Esophagus squamous epithelium (tissue), 5 donors: ENCODE measurements around the gene CCNYL1. TPM values are rescaled to one million over a fixed set of nuclear protein-coding genes. Genes with fewer than 3 reads are reported as not detected.

Experiments
- DNase-seq: peaks from one replicate; lab custom pipeline; 2025; lab: John Stamatoyannopoulos, UW
- H3K27ac ChIP-seq, 4 donors: fragments of 200-600 bp; sonication (generic); one replicate each; pipeline ENCODE4 v1.5.1; 2016 to 2019; ENCODE audit warnings: mild to moderate bottlenecking in 1 of 4
- H3K27me3 ChIP-seq, 4 donors: fragments of 200-600 bp; sonication (generic); 1 replicate in 3 of 4; 2 replicates in 1 of 4; pipeline versions ENCODE4 v1.5.1 to v1.6.0; 2017 to 2021; ENCODE audit warnings: antibody characterized with exemption in 1 of 4
- H3K36me3 ChIP-seq, 3 donors: fragments of 200-600 bp; sonication (generic); one replicate each; pipeline ENCODE4 v1.5.1; 2016 to 2019
- H3K4me1 ChIP-seq, 3 donors: fragments of 200-600 bp; sonication (generic); one replicate each; pipeline ENCODE4 v1.5.1; 2017 to 2019
- H3K4me3 ChIP-seq, 4 donors: fragments of 200-600 bp; sonication (generic); 1 replicate in 3 of 4; 2 replicates in 1 of 4; pipeline ENCODE4 v1.5.1; 2016 to 2019; ENCODE audit warnings: mild to moderate bottlenecking in 2 of 4, moderate library complexity in 1 of 4
- H3K9me3 ChIP-seq, 3 donors: fragments of 200-600 bp; sonication (generic); one replicate each; pipeline ENCODE4 v1.5.1; 2016 to 2019
- CTCF ChIP-seq, 6 experiments: fragments of 450-650 bp in 4 of 6; fragments of 200-600 bp in 2 of 6; sonication (generic) in 2 of 6; IDR thresholded peaks; one replicate each; pipeline ENCODE4 v1.5.1; 2016 to 2019; ENCODE audit warnings: antibody characterized with exemption in 6 of 6, mild to moderate bottlenecking in 4 of 6, moderate library complexity in 4 of 6
- POLR2A ChIP-seq, 4 donors: fragments of 450-650 bp; IDR thresholded peaks; one replicate each; pipeline ENCODE4 v1.6.1; 2017; ENCODE audit warnings: antibody characterized with exemption in 4 of 4, mild to moderate bottlenecking in 4 of 4, moderate library complexity in 3 of 4
- WGBS, 2 donors: methylation state at CpG; one replicate each; pipeline ENCODE4 v1.1.5; 2018; 5-methylcytosine and 5-hydroxymethylcytosine counted together
- intact Hi-C: fragments of 100-400 bp; cut with DNase I; formaldehyde crosslinking; loops from one replicate; pipeline ENCODE4 v1.15.0; 2022
- total RNA-seq, 4 donors: library from RNA; depleted of rRNA; stranded (reverse); fragments of >200 nt; gene quantifications; one replicate each; pipeline ENCODE4 v1.1.0, GENCODE V29; 2016
- donor health status: DM: yes; HTN: yes; CAD: no.

Gene CCNYL1
- total RNA-seq, 4 donors from 2014 or later = 12.6 to 24.8 (median 15.4) TPM

GRCh38 chr2:207725873-207726578 lies 14.6 kb downstream of the CCNYL1 start:
- no peak for DNase-seq
- Histone ChIP-seq H3K4me1 (peaks cover 0 to 28% (median 11%) of the 10 kb centered on the region in 3 donors), H3K4me3 (no peak overlapping the region), H3K9me3 (no peaks in the 10 kb centered on the region), H3K27ac (no peak overlapping the region), H3K36me3 (peaks cover 0 to 21% (median 0%) of the 10 kb centered on the region in 3 donors), H3K27me3 (no peaks in the 10 kb centered on the region)
- intact Hi-C loops = no loop called here
- no peak for TF ChIP-seq CTCF (IDR thresholded peaks at IDR 0.05)
- WGBS, 2 donors = 81 to 82% methylated on average over 4 of the region's 4 CpGs

- 24 to 38% methylated on average over 2 of the region's 2 CpGs for WGBS, 2 donors
- Histone ChIP-seq H3K9me3 (no peaks in the 10 kb centered on the region), H3K4me3 (no peak overlapping the region), H3K36me3 (peaks cover 0 to 21% (median 0%) of the 10 kb centered on the region in 3 donors), H3K27ac (peak overlapping the region in 1 of 4 donors; percentile 1), H3K27me3 (no peaks in the 10 kb centered on the region), H3K4me1 (peaks cover 0 to 24% (median 11%) of the 10 kb centered on the region in 3 donors)
- intact Hi-C loops = no loop called here
- no peak for TF ChIP-seq POLR2A (IDR thresholded peaks at IDR 0.05)
- no peak for TF ChIP-seq CTCF (IDR thresholded peaks at IDR 0.05)
- no peak for DNase-seq
Observed at GRCh38 chr2:207727261-207727660, 15.8 kb downstream of the CCNYL1 start.

- no peak overlapping the region for H3K4me3 ChIP-seq
- peaks cover 0 to 10% (median 7%) of the 10 kb centered on the region in 3 donors for H3K4me1 ChIP-seq
- H3K27me3 ChIP-seq = no peaks in the 10 kb centered on the region
- H3K36me3 ChIP-seq = peaks cover 0 to 30% (median 0%) of the 10 kb centered on the region in 3 donors
- no peak for TF ChIP-seq POLR2A (IDR thresholded peaks at IDR 0.05)
- no peak for TF ChIP-seq CTCF (IDR thresholded peaks at IDR 0.05)
- no peak overlapping the region for H3K27ac ChIP-seq
- no peaks in the 10 kb centered on the region for H3K9me3 ChIP-seq
- WGBS, 2 donors = 89 to 93% methylated on average over 8 of the region's 8 CpGs
- intact Hi-C loops = no loop called here
- DNase-seq = no peak
Observed at GRCh38 chr2:207729465-207729998, 18.1 kb downstream of the CCNYL1 start.

GRCh38 chr2:207731138-207731537 lies 19.7 kb downstream of the CCNYL1 start:
- WGBS, 2 donors = 83 to 89% methylated on average over 1 of the region's 1 CpG
- no peak overlapping the region for H3K4me3 ChIP-seq
- no peaks in the 10 kb centered on the region for H3K27me3 ChIP-seq
- no peak overlapping the region for H3K27ac ChIP-seq
- no peak for DNase-seq
- H3K9me3 ChIP-seq = no peaks in the 10 kb centered on the region
- H3K4me1 ChIP-seq = peaks cover 0 to 10% (median 7%) of the 10 kb centered on the region in 3 donors
- intact Hi-C loops = no loop called here
- peaks cover 0 to 41% (median 0%) of the 10 kb centered on the region in 3 donors for H3K36me3 ChIP-seq
- TF ChIP-seq POLR2A (IDR thresholded peaks at IDR 0.05) = no peak
- TF ChIP-seq CTCF (IDR thresholded peaks at IDR 0.05) = no peak

- no peak overlapping the region for H3K4me3 ChIP-seq
- no peaks in the 10 kb centered on the region for H3K27me3 ChIP-seq
- TF ChIP-seq POLR2A (IDR thresholded peaks at IDR 0.05) (no peak), CTCF (IDR thresholded peaks at IDR 0.05) (no peak)
- WGBS, 2 donors = 88 to 97% methylated on average over 2 of the region's 2 CpGs
- peaks cover 0 to 43% (median 0%) of the 10 kb centered on the region in 3 donors for H3K36me3 ChIP-seq
- H3K9me3 ChIP-seq = no peaks in the 10 kb centered on the region
- no peak overlapping the region for H3K27ac ChIP-seq
- H3K4me1 ChIP-seq = no peaks in the 10 kb centered on the region
- intact Hi-C loops = no loop called here
- no peak for DNase-seq
Observed at GRCh38 chr2:207733597-207734240, 22.3 kb downstream of the CCNYL1 start.
